Testis (tissue), 2 donors: ENCODE data around the gene CARHSP1.

Source experiments
- POLR2A ChIP-seq: fragments of 450-650 bp; IDR thresholded peaks from one replicate; pipeline ENCODE4 v1.6.1; 2017; ENCODE audit warnings: antibody characterized with exemption, mild to moderate bottlenecking, moderate library complexity
- TF ChIP-seq, protein P1 (sequence below), 3 experiments: fragments of 450-650 bp in 2 of 3; fragments of 200-600 bp in 1 of 3; sonication (generic) in 1 of 3; IDR thresholded peaks; one replicate each; pipeline ENCODE4 v1.5.1; 2016 to 2019; ENCODE audit warnings: antibody characterized with exemption in 3 of 3, mild to moderate bottlenecking in 2 of 3, moderate library complexity in 1 of 3

DNA sequence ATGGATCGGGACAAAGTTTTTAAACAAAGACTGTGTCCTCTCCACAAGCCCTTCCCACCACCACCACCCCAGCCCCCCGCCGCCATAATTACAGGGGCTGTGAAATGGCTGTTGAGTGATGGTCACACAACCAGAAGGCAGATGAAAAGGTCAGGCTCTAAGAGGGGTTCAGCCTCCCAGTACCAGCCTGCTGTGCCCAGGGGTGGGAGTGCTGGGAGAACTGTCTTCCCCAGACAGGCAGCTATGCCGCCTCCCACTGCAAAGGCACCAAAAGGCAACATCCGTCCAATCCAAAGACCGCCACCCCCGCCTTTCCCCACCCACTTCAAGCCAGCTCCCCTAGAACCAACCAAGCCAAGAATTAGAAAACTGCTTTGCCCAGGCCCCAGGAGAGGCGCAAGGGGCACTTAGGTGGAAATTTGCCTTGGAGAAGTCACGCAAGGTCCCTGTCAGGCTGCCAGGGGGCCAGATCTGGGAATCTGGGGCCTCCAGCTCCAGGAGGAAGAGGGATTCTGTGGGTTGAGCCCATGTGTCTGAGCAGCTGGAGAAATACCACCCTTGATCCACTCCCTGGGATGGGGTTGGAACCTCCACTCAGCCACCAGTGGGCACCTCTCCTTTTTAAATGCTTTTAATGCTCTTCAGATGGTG lies 14.4 kb downstream of the CARHSP1 start:
- TF ChIP-seq, protein P1, sequence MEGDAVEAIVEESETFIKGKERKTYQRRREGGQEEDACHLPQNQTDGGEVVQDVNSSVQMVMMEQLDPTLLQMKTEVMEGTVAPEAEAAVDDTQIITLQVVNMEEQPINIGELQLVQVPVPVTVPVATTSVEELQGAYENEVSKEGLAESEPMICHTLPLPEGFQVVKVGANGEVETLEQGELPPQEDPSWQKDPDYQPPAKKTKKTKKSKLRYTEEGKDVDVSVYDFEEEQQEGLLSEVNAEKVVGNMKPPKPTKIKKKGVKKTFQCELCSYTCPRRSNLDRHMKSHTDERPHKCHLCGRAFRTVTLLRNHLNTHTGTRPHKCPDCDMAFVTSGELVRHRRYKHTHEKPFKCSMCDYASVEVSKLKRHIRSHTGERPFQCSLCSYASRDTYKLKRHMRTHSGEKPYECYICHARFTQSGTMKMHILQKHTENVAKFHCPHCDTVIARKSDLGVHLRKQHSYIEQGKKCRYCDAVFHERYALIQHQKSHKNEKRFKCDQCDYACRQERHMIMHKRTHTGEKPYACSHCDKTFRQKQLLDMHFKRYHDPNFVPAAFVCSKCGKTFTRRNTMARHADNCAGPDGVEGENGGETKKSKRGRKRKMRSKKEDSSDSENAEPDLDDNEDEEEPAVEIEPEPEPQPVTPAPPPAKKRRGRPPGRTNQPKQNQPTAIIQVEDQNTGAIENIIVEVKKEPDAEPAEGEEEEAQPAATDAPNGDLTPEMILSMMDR (IDR thresholded peaks at IDR 0.05), result no peak
- no peak for TF ChIP-seq POLR2A
